ENCODE data around the gene PHKB. TPM values are rescaled to one million over a fixed set of nuclear protein-coding genes. Genes with fewer than 3 reads are reported as not detected.

Gene PHKB
- total RNA-seq, 1 donor from 2014 or later, result 25.9 TPM

DNA sequence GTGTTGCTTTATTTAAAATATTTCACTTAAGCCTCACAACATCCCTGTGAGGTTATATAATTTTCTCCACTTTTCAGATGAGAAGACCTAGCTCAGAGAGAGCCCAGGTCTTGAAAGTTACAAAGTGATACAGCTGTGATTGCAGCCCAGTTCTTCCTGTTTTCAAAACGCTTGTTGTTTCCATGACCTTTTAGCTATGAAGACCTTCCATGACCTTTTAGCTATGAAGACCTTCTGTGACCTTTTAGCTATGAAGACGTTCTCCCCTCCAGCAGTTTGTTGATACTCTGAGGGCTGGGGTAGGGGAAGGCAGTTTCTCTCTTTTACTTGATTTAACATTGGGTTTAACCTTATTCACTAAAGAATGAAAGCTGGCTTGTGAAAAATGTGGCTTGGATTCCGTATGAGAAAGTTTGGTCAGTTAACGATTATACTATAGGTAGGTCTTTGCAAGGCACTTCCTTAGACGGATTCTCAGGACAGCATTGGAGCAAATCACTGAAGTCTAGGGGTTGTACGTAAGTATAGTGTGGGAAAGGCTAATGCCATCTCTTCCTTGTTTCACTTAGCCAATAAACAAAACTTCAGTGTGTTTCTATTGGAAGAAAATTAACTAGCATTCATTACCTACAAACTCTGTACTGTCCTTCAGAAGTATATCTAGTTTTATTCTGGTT lies 20.7 kb downstream of the PHKB start:
- no peak for DNase-seq (ENCODE audit: low read depth)
- no peak overlapping the region for H3K4me3 ChIP-seq (ENCODE audit: low read depth, low read length)
- TF ChIP-seq, protein P1, sequence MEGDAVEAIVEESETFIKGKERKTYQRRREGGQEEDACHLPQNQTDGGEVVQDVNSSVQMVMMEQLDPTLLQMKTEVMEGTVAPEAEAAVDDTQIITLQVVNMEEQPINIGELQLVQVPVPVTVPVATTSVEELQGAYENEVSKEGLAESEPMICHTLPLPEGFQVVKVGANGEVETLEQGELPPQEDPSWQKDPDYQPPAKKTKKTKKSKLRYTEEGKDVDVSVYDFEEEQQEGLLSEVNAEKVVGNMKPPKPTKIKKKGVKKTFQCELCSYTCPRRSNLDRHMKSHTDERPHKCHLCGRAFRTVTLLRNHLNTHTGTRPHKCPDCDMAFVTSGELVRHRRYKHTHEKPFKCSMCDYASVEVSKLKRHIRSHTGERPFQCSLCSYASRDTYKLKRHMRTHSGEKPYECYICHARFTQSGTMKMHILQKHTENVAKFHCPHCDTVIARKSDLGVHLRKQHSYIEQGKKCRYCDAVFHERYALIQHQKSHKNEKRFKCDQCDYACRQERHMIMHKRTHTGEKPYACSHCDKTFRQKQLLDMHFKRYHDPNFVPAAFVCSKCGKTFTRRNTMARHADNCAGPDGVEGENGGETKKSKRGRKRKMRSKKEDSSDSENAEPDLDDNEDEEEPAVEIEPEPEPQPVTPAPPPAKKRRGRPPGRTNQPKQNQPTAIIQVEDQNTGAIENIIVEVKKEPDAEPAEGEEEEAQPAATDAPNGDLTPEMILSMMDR (conservative IDR thresholded peaks at IDR 0.05; ENCODE audit: low read depth, low read length), result no peak

DNA sequence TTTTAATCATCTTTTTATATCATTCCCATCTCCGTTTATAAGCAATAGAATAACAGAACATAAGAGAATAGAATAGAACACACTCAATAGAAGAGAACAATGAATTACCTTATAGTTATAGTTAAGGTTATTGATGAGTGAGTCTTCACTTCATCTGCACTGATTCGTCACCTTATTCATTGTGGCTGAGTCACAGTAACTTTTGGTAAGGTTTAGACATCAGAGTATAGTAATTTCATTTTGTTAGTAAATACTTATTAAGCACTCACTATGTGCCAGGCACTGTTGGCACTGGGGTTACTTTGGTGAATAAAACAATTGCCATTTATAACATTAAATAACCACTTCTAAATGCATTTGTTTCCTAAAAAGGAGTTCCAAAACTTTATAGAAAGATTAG lies 22.5 kb downstream of the PHKB start:
- TF ChIP-seq, protein P1 (conservative IDR thresholded peaks at IDR 0.05; ENCODE audit: low read depth, low read length), result no peak
- DNase-seq (ENCODE audit: low read depth), result no peak
- no peak overlapping the region for H3K4me3 ChIP-seq (ENCODE audit: low read depth, low read length)

DNA sequence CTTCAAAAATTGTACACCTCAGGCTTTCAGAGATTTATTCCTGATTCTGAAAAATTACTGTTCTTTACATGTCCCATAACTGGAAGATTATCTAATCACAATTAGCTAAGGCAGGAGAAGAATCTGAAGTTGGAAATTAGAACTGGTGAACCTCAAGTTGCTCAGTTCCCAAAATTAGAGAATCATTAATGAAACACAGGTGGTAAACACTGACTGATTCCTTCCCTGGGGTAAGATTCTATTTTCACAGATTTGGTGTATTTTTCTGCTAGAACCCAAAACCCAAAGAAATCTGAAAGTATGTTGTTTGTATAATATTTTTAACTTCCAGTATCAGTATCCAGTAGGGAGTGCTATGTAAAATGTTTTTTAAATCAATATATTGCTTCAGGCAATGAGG lies 25.7 kb downstream of the PHKB start:
- no peak for DNase-seq (ENCODE audit: low read depth)
- no peak overlapping the region for H3K4me3 ChIP-seq (ENCODE audit: low read depth, low read length)
- TF ChIP-seq, protein P1 (conservative IDR thresholded peaks at IDR 0.05; ENCODE audit: low read depth, low read length), result no peak

DNA sequence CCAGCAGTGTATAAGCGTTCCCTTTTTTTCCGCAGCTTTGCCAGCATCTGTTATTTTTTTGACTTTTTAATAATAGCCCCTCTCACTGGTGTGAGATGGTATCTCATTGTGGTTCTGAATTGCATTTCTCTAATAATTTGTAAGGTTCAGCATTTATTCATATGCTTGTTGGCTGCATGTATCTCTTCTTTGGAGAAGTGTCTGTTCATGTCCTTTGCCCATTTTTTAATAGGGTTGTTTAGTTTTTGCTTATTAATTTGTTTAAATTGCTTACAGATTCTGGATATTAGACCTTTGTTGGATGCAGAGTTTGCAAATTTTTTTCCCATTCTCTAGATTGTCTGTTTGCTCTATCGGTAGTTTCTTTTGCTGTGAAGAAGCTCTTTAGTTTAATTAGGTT lies 26.9 kb downstream of the PHKB start:
- DNase-seq (ENCODE audit: low read depth), result no peak
- no peak overlapping the region for H3K4me3 ChIP-seq (ENCODE audit: low read depth, low read length)
- TF ChIP-seq, protein P1 (conservative IDR thresholded peaks at IDR 0.05; ENCODE audit: low read depth, low read length), result no peak

DNA sequence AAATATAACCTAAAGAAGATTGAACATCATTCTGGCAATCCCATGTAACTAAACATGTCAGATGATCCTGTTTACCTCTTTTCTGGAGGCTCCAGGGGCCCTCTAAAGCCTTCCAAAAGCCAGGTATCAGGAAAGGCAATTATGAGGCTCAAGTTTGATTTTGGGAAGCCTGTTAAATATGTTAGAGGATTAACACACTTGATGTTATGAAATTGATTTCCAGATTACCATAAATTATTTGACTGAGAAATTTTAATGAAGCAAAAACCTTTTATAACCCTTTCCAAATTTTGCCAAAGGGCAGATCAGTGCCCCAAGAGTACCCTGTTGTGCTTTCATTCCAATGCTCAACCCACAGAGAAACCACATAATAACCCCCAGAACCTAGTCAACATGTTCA lies 29.3 kb downstream of the PHKB start:
- no peak for DNase-seq (ENCODE audit: low read depth)
- H3K4me3 ChIP-seq (ENCODE audit: low read depth, low read length), result no peak overlapping the region
- TF ChIP-seq, protein P1 (conservative IDR thresholded peaks at IDR 0.05; ENCODE audit: low read depth, low read length), result no peak

DNA sequence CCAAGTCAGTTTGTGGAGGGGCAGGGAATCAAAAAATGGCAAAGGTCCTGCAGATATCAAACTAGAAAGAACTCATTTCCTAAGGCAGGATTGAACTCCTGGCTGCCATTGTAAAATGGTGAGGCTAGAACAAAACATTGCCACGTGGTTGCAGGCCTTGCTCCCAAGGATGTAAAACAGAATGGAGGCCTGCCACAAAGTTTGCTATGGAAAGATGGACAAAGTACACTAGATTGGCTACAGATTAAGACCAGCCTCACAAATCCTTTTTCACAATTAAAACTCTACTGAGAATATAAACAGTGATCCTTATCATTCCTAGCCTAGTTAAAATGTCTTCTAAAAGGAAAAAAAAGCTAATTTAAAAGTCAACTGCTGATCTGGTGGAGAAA lies 30.9 kb downstream of the PHKB start:
- H3K4me3 ChIP-seq (ENCODE audit: low read depth, low read length), result no peak overlapping the region
- TF ChIP-seq, protein P1 (conservative IDR thresholded peaks at IDR 0.05; ENCODE audit: low read depth, low read length), result no peak
- DNase-seq (ENCODE audit: low read depth), result no peak

Data from epithelial cell of proximal tubule (primary cell).